Measurements from ENCODE around the gene AANAT.

DNA sequence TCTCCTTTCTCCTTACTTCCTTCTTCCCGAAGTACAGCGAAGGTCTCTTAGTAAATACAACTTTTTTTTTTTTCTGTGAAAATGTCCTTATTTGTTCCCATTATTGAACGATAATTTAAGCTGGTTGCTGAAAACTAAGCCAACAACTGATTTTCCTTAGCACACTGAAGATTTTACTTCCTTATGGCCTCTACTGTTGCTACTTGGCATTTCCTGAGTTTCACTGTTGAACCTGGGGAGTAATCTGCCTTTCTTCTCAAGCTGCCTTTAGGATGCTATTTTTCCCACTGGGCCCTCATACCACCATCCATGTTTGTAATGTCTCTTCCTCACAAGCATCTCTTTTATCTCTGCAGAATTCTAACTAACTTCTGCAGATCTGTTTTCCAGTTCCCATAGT, 40.5 kb upstream of the AANAT start:
- TF ChIP-seq POLR2A (IDR thresholded peaks at IDR 0.05) (no peak), CTCF (IDR thresholded peaks at IDR 0.05 in 8 of 11, conservative IDR thresholded peaks at IDR 0.05 in 3 of 11) (no peak)

All from spleen (tissue), 7 donors.